DMS53 treated with DMSO at 0.1 percent for 48 hours (cell line): ENCODE results near the gene MOV10L1.
"Not testable (repeated sequence)": the region's sequence is repeated elsewhere in the genome, so short reads cannot be mapped to it uniquely, and the experiment has no call there.

Source experiments
- DNase-seq: peaks from one replicate; lab custom pipeline; 2025; ENCODE audit not compliant: unreplicated experiment; lab: John Stamatoyannopoulos, UW

The MOV10L1 gene

DNA sequence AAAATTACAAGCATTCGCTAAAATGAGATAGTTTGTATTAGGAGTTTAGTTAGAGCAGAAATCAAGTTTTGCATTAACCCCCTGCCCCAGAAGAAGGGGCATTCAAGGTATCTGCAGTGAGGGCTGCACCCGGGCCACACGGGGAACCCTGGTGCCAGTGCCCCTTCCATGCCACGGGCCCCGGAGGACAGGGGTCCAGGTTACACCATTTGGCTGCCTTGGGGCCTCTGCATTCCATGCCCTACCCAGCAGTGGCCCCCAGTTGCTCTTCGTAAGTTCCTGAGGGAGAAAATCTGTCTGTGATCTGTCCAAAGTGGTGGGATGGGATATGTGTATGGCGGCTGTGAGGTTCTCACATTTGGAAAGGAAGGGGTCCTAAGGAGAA, 63.9 kb downstream of the MOV10L1 start:
- DNase-seq = no peak

DNA sequence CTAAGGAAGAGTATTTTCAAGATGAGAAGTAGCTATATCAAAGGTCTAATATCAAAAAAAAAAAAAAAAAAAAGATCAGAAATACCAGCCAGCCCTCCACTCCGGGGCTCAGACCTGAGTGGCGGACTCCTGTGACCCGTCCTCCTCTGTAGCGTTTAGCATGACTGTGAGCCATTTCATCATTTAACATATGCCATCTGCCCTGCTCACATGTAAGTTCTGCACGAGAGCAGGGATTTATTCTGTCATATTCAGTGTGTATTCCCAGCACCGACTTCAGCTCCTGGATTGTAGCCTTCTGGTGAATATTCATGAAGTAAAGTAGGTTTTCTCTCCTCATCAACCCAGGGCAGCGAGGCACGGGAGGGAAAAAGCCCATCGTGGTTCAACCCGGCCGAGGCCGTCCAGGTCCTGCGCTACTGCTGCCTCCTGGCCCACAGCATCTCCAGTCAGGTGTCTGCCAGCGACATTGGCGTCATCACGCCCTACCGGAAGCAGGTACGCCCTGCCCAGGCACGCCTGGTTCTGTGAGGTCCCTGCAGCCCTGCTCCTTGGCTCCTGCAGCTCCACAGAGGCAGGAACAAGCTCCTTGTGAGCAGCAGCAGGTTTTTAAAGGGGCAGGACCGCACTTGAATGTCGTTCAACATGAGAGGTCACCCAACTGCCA, 68.0 kb downstream of the MOV10L1 start:
- no peak for DNase-seq

DNA sequence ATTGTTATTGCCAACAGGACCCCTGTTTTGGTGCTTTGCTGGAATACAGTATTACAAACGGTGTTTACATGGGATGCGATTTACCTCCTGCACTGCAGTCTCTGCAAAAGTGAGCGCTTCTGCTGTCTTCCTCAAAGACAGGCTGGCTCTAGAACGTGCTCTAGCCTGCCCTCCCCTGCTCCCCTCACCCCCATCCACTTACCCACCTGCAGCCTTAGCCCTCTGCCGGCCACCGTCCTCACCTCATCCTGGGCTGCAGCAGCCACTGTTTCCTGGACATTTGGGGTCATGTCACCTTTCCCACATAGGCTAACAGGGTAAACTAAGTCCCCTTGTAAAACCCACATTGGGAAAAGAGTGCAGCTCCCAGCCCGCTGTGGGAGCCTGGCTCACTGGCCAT, 71.1 kb downstream of the MOV10L1 start:
- no peak for DNase-seq

DNA sequence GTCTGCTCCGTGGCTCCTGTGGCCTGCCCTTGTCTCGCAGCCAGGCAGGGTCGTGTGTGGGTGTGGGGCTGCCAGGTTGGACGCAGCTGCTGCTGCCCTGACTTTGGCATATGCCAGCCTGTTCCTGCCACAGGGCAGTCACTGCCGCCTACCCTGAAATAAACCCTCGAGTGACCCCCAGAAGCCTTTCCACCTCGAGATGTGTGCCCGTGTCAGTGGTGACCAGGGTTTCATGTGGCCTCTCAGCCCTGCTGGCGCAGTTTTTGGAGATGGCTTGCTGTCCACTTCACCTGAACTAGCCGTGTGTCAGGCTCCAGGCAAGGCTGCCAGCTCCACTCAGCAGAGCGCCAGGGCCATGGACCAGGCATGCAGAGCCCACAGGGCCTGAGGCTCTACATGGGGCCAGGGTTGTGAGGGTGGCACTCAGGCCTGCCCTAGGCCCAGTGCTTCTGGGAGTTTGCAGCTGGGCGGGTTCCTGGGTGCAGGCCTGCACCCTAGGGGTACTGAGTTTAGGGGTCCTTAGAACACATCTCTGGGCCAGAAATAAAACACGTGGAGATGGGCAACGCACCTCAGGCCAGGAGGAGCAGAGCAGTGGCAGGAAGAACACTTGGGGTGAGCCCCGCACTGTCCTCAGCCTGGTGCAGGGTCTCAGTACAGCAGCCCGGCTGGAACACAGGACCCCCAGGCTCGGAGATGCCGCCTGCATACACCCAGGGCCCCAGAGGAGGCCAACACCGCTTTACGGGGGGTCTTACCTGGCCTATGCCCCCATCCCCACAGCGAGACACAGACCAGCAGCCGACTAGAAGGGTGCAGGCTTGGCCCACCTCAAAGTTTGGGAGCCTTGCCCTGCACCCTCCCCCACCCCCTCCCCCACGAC, 71.9 kb downstream of the MOV10L1 start:
- DNase-seq = no peak

DNA sequence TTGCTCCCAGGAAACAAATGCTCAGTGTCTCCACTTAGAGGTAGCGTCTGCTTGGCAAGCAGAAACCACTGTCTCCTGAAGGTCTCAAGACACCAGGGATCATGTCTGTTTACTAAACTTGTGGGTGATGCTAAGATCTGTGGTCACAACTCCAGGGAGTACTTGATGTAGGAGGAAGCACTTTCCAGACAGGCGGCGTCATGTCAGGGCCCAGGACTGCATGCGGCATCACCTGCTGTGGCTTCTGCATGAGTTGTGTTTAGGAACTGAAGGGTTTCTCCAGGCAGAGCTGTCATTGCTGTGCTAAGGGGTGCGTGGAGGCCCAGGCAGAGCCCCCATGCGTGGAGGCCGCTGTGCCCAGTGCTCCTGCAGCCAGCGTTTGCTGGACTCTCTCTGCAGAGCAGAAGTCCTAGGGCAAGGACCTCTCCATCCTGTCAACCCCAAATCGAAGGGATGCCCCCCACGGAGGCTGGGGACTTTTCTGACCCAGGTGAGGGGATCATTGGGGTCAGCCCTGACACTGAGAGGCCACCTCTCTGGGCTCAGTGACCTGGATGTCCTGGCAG, 72.7 kb downstream of the MOV10L1 start:
- DNase-seq = no peak

DNA sequence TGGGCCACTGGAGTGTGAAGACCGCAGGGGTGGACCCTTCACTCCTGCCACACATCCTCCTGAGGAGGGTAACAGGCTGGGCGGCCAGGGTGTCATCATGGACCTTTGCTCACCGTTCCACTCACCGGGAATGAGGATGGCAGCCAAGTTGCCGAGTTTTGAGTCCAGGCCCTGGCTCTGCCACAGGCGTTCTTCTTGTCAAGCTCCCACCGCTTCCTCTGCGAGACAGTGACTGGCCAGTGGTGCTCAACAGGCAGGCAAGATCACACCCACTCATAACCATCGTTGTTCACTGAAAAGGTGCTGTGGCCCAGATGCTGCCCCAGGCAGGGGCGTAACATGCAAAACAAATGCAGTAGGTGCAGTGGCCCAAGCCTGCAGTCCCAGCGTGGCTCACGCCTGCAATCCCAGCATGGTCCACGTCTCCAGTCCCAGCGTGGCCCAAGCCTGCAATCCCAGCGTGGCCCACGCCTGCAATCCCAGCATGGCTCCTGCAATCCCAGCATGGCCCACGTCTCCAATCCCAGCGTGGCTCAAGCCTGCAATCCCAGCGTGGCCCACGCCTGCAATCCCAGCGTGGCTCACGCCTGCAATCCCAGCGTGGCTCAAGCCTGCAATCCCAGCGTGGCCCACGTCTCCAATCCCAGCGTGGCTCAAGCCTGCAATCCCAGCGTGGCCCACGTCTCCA, 75.8 kb downstream of the MOV10L1 start:
- no peak for DNase-seq

DNA sequence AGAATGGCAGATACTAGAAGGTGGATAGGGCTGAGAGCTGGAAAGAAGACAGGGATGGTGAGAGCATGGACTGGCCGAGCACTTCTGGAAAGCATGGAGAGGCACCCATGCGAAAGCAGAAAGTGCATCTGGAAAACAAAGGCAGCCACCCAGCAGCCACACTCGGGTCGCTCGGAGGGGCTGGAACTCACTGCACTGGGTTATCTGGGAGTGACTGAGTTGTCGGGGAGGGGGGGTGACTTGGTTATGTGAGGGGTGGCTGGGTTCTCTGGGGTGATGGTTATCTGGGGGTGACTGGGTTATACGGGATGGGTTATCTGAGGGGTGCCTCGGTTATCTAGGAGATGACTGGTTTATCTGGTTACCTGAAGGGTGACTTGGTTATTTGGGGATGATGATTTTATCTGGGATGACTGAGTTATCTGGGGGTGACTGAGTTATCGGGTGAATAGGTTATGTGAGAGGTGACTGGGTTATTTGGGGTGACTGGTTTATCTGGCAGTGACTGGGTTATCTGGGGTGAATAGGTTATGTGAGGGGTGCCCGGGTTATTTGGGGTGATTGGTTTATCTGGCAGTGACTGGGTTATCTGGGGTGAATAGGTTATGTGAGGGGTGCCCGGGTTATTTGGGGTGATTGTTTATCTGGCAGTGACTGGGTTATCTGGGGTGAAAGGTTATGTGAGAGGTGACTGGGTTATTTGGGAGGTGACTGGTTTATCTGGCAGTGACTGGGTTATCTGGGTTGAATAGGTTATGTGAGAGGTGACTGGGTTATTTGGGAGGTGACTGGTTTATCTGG, 78.1 kb downstream of the MOV10L1 start:
- no peak for DNase-seq

DNA sequence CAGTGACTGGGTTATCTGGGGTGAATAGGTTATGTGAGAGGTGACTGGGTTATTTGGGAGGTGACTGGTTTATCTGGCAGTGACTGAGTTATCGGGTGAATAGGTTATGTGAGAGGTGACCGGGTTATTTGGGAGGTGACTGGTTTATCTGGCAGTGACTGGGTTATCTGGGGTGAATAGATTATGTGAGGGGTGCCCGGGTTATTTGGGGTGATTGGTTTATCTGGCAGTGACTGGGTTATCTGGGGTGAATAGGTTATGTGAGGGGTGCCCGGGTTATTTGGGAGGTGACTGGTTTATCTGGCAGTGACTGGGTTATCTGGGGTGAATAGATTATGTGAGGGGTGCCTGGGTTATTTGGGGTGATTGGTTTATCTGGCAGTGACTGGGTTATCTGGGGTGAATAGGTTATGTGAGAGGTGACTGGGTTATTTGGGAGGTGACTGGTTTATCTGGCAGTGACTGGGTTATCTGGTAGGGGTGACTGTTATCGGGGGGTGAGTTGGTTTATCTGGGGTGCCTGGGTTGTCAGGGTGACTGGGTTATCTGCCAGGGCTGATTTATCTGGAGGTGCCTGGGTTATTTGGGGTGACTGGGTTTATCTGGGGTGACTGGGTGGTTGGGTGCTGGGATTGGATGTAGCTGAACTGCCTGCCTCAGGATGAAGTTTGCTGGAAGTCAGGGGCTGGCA, 78.8 kb downstream of the MOV10L1 start:
- DNase-seq = not testable (repeated sequence)

DNA sequence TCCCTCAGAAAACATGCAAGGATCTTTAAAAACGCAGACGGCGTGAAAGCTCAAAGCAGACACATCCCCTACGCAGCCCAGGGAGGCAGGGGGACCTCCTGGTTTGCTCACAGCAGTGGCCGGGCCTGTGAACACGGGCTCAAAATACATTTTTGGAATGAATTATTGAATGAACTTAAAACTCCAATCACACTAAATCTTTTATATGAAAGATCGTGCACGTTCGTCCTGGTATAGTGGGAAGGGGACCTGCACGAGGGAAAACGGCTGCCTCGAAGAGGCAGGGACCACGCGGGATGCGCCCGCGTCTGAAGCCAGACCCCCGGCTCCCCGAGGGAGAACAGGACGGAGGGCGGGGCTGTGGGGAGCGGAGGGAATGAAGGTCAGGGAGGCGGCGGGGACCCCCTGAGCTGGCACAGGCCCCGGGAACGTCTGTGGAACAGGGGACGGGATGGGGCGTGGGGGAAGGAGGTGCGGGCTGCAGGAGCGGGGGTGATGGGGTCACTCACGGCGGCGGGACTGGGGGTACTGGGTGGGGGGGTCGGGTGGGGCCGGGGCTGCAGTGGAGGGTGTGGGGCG, 79.5 kb downstream of the MOV10L1 start:
- no peak for DNase-seq

DNA sequence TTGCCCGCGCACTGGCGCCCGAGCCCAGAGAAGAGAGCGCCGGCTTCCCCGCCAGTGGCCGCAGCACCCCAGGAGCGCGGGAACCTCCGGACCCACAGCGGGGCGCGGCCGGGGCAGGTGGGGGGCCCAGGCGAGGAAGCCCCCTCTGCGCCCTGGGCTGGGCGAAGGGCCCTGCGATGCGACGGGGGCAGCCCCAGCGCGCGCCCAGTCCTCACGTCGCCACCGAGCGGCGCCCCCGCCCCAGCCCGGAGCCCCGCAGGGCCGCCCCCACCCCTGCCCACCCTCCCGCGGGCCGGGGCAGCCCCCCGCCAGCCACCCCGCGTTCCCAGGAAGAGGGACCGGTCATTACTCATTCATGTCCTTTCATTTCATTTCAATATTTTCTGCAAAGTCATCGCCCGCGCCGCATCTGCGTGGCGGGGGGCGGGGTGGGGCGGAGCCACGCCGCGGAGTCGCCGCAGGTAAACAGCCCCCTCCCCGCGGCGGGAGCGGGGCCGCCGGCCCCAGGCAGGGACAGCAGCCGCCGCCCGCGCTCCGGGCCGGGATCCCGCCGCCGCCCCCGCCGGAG, 80.1 kb downstream of the MOV10L1 start:
- DNase-seq = no peak

DNA sequence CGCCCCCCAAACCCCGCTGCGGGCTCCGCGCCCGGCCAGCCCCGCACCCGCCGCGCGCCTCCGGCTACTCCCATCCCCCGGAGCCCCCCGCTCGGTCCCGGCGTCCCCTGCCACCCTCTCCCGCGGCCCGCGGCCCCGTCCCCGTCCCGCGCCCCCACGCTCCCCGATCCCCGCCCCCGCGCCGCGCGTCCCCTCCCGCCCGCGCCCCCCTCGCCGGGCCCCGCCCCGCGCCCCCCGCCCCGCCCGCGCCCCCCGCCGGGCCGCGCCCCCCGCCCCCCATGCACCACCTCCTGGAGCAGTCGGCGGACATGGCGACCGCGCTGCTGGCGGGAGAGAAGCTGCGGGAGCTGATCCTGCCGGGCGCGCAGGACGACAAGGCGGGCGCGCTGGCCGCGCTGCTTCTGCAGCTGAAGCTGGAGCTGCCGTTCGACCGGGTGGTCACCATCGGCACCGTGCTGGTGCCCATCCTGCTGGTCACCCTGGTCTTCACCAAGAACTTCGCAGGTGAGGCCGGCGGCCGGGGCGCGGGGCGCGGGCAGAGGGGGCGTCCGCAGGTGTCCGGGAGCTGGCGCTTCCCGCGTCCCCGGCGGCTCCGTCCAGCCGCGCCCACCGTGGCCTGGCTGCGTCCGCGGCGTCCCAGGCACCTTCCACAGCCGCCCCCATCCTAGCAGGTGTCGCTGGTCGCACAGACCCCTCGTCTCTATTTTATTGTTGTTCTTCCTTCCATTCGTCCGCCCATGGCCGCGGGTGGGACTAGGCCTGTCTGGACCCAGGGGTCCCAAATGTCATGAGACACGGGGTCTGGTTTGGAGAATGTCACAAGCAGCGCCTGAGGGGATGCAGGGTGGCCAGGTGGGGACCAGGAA, 80.9 kb downstream of the MOV10L1 start, which contains the start of gene PANX2:
Gene PANX2, plus strand, starts transcription at position 279 of the 866 bp plus-strand sequence. Its CDS starts 0 bp downstream, at position 279.
- no peak for DNase-seq

DNA sequence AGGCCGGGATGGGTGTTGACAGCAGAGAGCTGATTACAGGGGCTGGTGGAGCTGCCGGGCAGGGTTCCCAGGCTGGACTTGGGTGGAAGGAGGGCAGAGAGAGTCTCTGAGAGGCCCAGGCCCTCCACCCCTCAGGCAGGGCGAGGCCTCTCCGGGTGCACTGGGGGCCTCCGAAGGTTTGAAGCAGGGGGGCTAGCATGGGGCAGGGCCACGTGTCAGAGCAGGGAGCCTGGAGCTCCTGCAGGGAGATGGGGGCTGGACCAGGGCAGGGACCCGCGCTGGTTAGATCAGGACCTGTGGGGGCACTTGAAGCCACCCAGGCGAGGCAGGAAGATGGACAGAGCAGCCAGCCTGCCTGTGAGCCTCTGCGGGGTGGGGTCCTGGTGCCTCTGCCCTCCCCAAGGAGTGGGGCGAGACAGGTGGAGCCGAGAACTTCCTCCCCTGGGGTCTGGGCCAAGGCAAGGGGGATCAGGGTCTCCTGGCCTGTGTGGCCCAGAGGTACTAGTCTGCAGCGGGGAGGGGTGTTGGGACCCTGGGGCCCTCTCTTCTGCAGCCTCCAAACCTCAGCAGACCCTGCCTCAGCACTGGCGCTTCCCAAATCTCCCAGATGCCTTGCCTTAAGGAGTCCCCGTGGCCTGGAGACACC, 81.6 kb downstream of the MOV10L1 start:
- DNase-seq = no peak

DNA sequence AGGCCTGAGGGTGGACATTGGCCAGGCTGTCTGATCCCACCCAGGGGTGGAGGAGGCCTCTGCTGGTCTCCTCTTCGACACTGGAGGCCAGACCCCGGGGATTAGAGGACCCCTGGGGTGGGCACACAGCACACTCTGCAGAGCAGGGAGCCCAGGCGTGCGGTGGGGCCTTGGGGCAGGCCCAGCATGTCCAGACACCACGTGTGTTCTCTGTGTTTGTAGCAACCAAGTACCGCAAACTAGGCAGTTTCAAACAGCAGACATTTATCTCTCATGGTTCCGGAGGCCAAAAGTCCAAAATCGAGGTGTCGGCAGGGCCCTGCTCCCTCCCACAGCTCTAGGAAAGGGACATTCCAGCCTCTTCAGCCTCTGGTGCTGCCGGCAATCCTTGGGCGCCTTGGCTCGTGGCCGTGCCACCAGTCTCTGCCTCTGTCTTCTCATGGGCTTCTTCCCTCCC, 82.2 kb downstream of the MOV10L1 start:
- no peak for DNase-seq

DNA sequence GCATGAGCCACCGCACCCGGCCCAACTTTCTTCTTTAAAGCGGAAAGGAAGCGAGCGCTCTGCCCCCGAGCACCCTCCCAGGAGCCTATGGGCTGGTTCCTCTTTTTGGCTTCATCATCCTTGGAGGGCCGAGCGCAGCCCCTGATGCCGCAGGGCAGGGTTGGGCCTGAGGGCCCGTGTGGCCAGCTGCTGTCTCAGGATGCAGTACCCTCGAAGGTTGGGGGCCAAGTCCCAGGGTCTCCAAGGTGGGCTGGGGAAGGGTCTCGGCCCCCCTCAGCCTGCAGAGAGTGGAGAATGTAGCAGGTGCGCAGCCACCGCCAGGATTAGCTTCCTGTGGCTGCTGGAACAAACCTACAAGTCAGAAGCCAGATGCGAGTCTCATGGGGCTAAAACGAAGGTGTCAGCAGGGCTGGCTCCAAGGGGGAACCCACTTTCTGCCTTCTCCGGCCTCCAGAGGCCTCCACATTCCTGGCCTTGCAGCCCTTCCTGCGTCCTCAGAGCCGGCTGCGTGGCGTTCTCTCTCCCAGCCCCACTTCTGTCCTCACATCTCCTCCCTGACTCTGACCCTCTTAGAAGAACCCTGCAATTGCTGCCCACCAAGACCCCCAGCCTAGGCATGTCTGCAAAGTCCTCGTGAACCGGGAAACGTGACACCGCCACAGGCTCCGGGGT, 83.6 kb downstream of the MOV10L1 start:
- DNase-seq = no peak

DNA sequence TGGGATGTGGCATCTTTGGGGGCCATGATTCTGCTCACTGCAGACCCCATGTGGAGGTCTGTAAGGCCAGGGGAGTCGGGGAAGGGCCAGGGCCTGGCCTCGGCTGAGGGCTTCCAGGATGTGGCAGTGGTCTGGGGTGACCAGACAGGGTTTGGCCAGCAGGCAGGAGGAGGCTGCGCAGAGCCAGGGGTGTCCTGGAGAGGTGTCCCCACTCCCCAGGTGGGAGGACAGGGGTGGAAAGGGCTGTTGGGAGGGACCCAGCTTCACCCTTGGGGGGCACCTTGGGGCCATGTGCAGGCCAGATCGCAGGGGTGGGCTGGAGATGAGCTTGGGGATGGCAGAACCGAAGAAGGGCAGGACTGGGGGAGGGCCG, 84.2 kb downstream of the MOV10L1 start:
- DNase-seq = no peak

DNA sequence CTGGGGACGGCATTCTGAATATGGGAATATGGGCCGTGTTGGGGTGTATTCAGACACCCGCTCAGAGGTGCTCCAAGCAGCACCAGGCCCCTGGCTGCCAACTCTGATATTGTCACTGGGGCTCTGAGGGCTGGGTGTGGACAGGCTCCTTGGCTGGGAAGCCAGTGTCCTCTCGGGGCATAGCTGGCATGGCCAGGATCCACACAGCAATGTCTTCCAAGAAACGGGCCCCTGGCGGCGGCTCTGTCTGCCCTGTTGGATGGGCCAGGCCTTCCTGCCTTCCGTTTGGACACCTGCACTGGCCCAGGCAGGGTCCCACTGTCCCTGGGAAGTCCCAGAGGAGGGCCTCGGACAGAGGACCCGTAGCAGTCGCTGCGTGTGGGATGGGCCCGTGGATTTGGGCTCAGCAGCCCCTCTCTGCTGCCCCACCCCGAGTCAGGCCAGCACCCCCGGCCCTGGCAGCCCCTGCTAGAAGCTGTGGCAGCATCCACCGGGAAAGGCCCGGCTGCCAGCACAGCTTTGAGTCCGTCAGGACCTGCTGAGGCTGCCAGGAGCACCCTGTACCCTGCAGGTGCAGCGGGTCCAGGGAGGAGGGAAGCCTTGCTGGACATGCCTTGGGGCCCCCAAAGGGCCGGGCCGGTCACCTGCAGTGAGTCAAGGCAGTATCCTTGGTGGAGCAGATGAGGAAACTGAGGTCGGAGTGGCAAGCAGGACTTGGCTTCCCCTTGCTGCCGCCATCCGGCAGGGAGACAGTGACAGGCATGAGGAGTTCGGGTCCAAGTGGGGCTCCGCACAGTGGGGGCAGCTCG, 84.8 kb downstream of the MOV10L1 start:
- DNase-seq = no peak

DNA sequence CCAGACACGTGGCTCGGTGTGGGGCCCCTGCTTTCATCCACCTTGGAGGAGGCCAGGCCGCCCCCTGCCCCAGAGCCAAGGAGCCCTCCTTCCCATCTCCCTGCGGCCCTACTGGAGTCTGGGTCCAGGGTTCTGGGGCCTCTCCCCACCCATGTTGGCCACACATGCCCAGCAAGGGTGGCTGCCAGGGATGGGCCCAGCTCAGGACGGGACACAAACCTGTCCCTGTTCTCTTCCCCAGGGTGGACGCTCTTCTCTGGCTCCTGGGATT, 85.3 kb downstream of the MOV10L1 start:
- DNase-seq = no peak
